ENCODE data around the gene ERC2.

The ERC2 gene

DNA sequence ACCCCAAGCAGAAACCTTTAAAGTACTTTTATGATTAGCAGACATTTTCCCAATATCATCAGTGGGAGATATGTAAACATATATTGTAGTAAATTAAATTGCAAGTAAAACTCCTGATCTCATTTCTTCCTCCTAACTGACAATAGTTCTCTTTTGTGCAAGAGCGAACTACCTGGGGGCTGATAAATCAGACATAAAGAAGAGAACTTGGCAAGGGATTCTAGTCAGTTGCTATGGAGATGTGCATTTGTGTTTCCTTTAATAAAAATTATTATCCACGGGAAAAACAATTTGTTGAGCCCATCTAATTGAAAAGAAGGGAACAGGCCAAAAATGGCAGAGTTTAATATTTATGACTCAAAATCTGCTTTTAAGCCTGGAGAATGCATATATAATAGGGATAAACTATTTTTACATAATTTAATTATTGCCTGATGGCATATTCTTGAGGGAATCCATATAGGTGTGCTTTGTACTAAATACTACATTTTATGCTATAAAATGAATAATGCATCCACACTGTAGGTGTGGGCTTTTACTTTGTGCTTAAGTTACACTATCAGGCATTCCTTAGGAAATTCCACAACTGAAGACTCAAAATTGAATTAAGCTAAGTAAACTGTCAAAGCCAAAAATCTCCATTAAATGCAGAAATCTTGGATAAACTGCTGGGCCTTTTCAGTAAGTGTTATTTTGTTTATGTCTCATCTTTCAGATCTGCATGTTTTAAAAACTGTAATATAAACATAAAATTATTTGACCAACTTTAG, 258.1 kb downstream of the ERC2 start:
- TF ChIP-seq RARB (CRISPR knock-in tag; IDR thresholded peaks at IDR 0.05) (no peak), TOX (CRISPR knock-in tag; IDR thresholded peaks at IDR 0.05; ENCODE audit: borderline replicate concordance) (no peak), ISL1 (CRISPR knock-in tag; IDR thresholded peaks at IDR 0.05) (peak; percentile 93), ESRRG (CRISPR knock-in tag; IDR thresholded peaks at IDR 0.05) (no peak), GLIS3 (CRISPR knock-in tag; IDR thresholded peaks at IDR 0.05) (0 out of 2 replicates have a peak, but pooled peaks have one; percentile 54)
- TF ChIP-seq, protein P1, sequence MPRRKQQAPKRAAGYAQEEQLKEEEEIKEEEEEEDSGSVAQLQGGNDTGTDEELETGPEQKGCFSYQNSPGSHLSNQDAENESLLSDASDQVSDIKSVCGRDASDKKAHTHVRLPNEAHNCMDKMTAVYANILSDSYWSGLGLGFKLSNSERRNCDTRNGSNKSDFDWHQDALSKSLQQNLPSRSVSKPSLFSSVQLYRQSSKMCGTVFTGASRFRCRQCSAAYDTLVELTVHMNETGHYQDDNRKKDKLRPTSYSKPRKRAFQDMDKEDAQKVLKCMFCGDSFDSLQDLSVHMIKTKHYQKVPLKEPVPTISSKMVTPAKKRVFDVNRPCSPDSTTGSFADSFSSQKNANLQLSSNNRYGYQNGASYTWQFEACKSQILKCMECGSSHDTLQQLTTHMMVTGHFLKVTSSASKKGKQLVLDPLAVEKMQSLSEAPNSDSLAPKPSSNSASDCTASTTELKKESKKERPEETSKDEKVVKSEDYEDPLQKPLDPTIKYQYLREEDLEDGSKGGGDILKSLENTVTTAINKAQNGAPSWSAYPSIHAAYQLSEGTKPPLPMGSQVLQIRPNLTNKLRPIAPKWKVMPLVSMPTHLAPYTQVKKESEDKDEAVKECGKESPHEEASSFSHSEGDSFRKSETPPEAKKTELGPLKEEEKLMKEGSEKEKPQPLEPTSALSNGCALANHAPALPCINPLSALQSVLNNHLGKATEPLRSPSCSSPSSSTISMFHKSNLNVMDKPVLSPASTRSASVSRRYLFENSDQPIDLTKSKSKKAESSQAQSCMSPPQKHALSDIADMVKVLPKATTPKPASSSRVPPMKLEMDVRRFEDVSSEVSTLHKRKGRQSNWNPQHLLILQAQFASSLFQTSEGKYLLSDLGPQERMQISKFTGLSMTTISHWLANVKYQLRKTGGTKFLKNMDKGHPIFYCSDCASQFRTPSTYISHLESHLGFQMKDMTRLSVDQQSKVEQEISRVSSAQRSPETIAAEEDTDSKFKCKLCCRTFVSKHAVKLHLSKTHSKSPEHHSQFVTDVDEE (CRISPR knock-in tag; IDR thresholded peaks at IDR 0.05) = no peak

GRCh38 chr3:56207922-56208321, 260.3 kb downstream of the ERC2 start:
- peak; percentile 76 for ATAC-seq
- TF ChIP-seq GLIS3 (CRISPR knock-in tag; IDR thresholded peaks at IDR 0.05) (no peak), POU6F1 (CRISPR knock-in tag; IDR thresholded peaks at IDR 0.05; ENCODE audit: borderline replicate concordance, low read depth) (0 out of 2 replicates have a peak, but pooled peaks have one; percentile 15)

More for the DNA sequence above, 258.1 kb downstream of the ERC2 start:
- peak; percentile 27; the same call in 2 of the 3 replicates for ATAC-seq

- TF ChIP-seq ZNF8 (CRISPR knock-in tag; IDR thresholded peaks at IDR 0.05) (no peak), BACH2 (CRISPR knock-in tag; IDR thresholded peaks at IDR 0.05; ENCODE audit: borderline replicate concordance) (no peak), ESRRG (CRISPR knock-in tag; IDR thresholded peaks at IDR 0.05) (no peak), RARB (CRISPR knock-in tag; IDR thresholded peaks at IDR 0.05) (no peak), PATZ1 (CRISPR knock-in tag; IDR thresholded peaks at IDR 0.05; ENCODE audit: borderline replicate concordance) (no peak), POU6F1 (CRISPR knock-in tag; IDR thresholded peaks at IDR 0.05; ENCODE audit: borderline replicate concordance, low read depth) (no peak)
Observed at GRCh38 chr3:56205406-56205805, 262.9 kb downstream of the ERC2 start.

GRCh38 chr3:56202997-56203396, 265.3 kb downstream of the ERC2 start:
- peak; percentile 49; the same call in 2 of the 3 replicates for ATAC-seq
- TF ChIP-seq CSDC2 (CRISPR knock-in tag; IDR thresholded peaks at IDR 0.05) = no peak
- TF ChIP-seq POU6F1 (CRISPR knock-in tag; IDR thresholded peaks at IDR 0.05; ENCODE audit: borderline replicate concordance, low read depth) = no peak
- no peak for TF ChIP-seq ZNF70 (CRISPR knock-in tag; IDR thresholded peaks at IDR 0.05)
- peak; percentile 76; the same call in 1 of the 2 replicates for TF ChIP-seq PATZ1 (CRISPR knock-in tag; IDR thresholded peaks at IDR 0.05; ENCODE audit: borderline replicate concordance)
- TF ChIP-seq PPARA (CRISPR knock-in tag; IDR thresholded peaks at IDR 0.05; ENCODE audit: borderline replicate concordance) = no peak
- TF ChIP-seq, protein P1 (CRISPR knock-in tag; IDR thresholded peaks at IDR 0.05) = peak; percentile 57; the same call in 1 of the 2 replicates
- TF ChIP-seq CSRNP3 (CRISPR knock-in tag; IDR thresholded peaks at IDR 0.05) = peak; percentile 64; the same call in 1 of the 2 replicates
- TF ChIP-seq BACH2 (CRISPR knock-in tag; IDR thresholded peaks at IDR 0.05; ENCODE audit: borderline replicate concordance) = no peak
- no peak for TF ChIP-seq TOX (CRISPR knock-in tag; IDR thresholded peaks at IDR 0.05; ENCODE audit: borderline replicate concordance)
- peak; percentile 96 for TF ChIP-seq GLIS3 (CRISPR knock-in tag; IDR thresholded peaks at IDR 0.05)
- peak; percentile 67; the same call in 1 of the 2 replicates for TF ChIP-seq TCF4 (CRISPR knock-in tag; IDR thresholded peaks at IDR 0.05; ENCODE audit: borderline replicate concordance)

More at GRCh38 chr3:56205406-56205805, 262.9 kb downstream of the ERC2 start:
- no peak for ATAC-seq

All from SK-N-SH treated with all-trans-retinoic acid at 6 μM for 48 hours (cell line).